HG02571 (cell line): ENCODE results near the gene HOXA10.

Source experiments
- ATAC-seq: cut with Tn5 transposase; IDR thresholded peaks from one replicate; pipeline ENCODE4 v1.9.1; 2021; ENCODE audit warnings: mild to moderate bottlenecking, moderate library complexity; ENCODE audit not compliant: unreplicated experiment

HOXA10 gene

GRCh38 chr7:27132978-27133377, 41.1 kb downstream of the HOXA10 start:
- ATAC-seq: no peak

GRCh38 chr7:27132214-27132613, 41.9 kb downstream of the HOXA10 start:
- ATAC-seq: no peak

- ATAC-seq: no peak
These were observed 42.7 kb downstream of the HOXA10 start for GRCh38 chr7:27131390-27131819.

GRCh38 chr7:27130540-27131389, 43.4 kb downstream of the HOXA10 start, which contains the start of gene HOXA4:
Gene HOXA4, minus strand, starts transcription at chr7:27130757. Its CDS starts 24 bp downstream, at chr7:27130733.
- no peak for ATAC-seq

GRCh38 chr7:27129729-27130539, 44.2 kb downstream of the HOXA10 start:
- no peak for ATAC-seq

GRCh38 chr7:27128776-27129728, 45.1 kb downstream of the HOXA10 start:
- no peak for ATAC-seq

- no peak for ATAC-seq
These were observed 46.1 kb downstream of the HOXA10 start for GRCh38 chr7:27128034-27128433.

GRCh38 chr7:27126596-27127327, 47.4 kb downstream of the HOXA10 start:
- no peak for ATAC-seq

GRCh38 chr7:27125986-27126394, 48.1 kb downstream of the HOXA10 start:
- no peak for ATAC-seq

GRCh38 chr7:27124902-27125689, 49.0 kb downstream of the HOXA10 start:
- no peak for ATAC-seq

GRCh38 chr7:27124096-27124901, 49.8 kb downstream of the HOXA10 start:
- no peak for ATAC-seq

GRCh38 chr7:27123477-27124053, 50.6 kb downstream of the HOXA10 start:
- ATAC-seq: no peak

- no peak for ATAC-seq
These were observed 51.1 kb downstream of the HOXA10 start for GRCh38 chr7:27123007-27123476.

GRCh38 chr7:27122077-27122910, 51.8 kb downstream of the HOXA10 start:
- no peak for ATAC-seq

- no peak for ATAC-seq
These were observed 52.4 kb downstream of the HOXA10 start for GRCh38 chr7:27121684-27122076.
